GM19455 (cell line): ENCODE data around the gene KLHL10.

Experiments used
- ATAC-seq: cut with Tn5 transposase; IDR thresholded peaks from one replicate; pipeline ENCODE4 v1.9.1; 2021; ENCODE audit not compliant: unreplicated experiment

The KLHL10 gene

GRCh38 chr17:41892021-41892376 lies 54.4 kb downstream of the KLHL10 start:
- ATAC-seq, result no peak

- ATAC-seq, result no peak
Measured at GRCh38 chr17:41893384-41893783, 55.8 kb downstream of the KLHL10 start.

GRCh38 chr17:41894791-41895331 lies 57.2 kb downstream of the KLHL10 start:
- ATAC-seq, result no peak

- ATAC-seq, result no peak
Measured at GRCh38 chr17:41895617-41896016, 58.0 kb downstream of the KLHL10 start.

GRCh38 chr17:41896726-41897125 lies 59.1 kb downstream of the KLHL10 start:
- ATAC-seq, result no peak
